Suprapubic skin (tissue), 4 donors: Measurements from ENCODE around the gene GLIS1. TPM values are rescaled to one million over a fixed set of nuclear protein-coding genes. Genes with fewer than 3 reads are reported as not detected.
A peak's percentile ranks its signal among the peaks of the same experiment; 100 is the strongest.

Experiments
- DNase-seq, 2 donors: peaks; one replicate each; pipeline ENCODE4 v3.0.0-alpha.2; 2019; ENCODE audit warnings: low spot score in 2 of 2
- H3K27ac ChIP-seq: fragments of 200-600 bp; sonication (generic); one replicate; pipeline ENCODE4 v1.5.1; 2019
- H3K27me3 ChIP-seq: fragments of 200-600 bp; sonication (generic); one replicate; pipeline ENCODE4 v1.5.1; 2019
- H3K36me3 ChIP-seq: fragments of 200-600 bp; sonication (generic); one replicate; pipeline ENCODE4 v1.5.1; 2019
- H3K4me1 ChIP-seq: fragments of 200-600 bp; sonication (generic); one replicate; pipeline ENCODE4 v1.5.1; 2019
- H3K4me3 ChIP-seq: fragments of 200-600 bp; sonication (generic); one replicate; pipeline ENCODE4 v1.5.1; 2019; ENCODE audit warnings: mild to moderate bottlenecking
- H3K9me3 ChIP-seq: fragments of 200-600 bp; sonication (generic); one replicate; pipeline ENCODE4 v1.5.1; 2019
- CTCF ChIP-seq, 2 donors: fragments of 200-600 bp in 1 of 2; fragments of 450-650 bp in 1 of 2; sonication (generic) in 1 of 2; IDR thresholded peaks; one replicate each; pipeline ENCODE4 v1.5.1; 2016 to 2019; ENCODE audit warnings: antibody characterized with exemption in 2 of 2, mild to moderate bottlenecking in 1 of 2, moderate library complexity in 1 of 2
- EP300 ChIP-seq: sonication (generic); formaldehyde crosslinking; IDR thresholded peaks from one replicate; pipeline ENCODE4 v1.6.1; 2017; ENCODE audit warnings: antibody characterized with exemption
- POLR2A ChIP-seq, 2 donors: fragments of 450-650 bp; IDR thresholded peaks; one replicate each; pipeline ENCODE4 v1.6.1; 2017; ENCODE audit warnings: antibody characterized with exemption in 2 of 2, mild to moderate bottlenecking in 2 of 2, moderate library complexity in 2 of 2
- POLR2AphosphoS5 ChIP-seq, 3 donors: sonication (generic); formaldehyde crosslinking; IDR thresholded peaks; one replicate each; pipeline ENCODE4 v1.6.1; 2017; ENCODE audit warnings: antibody characterized with exemption in 3 of 3
- WGBS: methylation state at CpG from one replicate; pipeline ENCODE4 v1.1.5; 2018; 5-methylcytosine and 5-hydroxymethylcytosine counted together
- total RNA-seq, 4 donors: library from RNA; depleted of rRNA; stranded (reverse); fragments of >200 nt; gene quantifications; one replicate each; pipeline ENCODE4 v1.1.0, GENCODE V29; 2016

GLIS1 gene
- total RNA-seq, 4 donors from 2014 or later, result 0.34 to 1.5 (median 0.59) TPM

- 100% methylated on average over 1 of the region's 6 CpGs for WGBS
- no peak for TF ChIP-seq POLR2A (IDR thresholded peaks at IDR 0.05)
- no peak for TF ChIP-seq POLR2AphosphoS5 (IDR thresholded peaks at IDR 0.05)
- peak in 1 of 2 donors; percentile 28 for DNase-seq
These were observed 135.5 kb downstream of the GLIS1 start for GRCh38 chr1:53603431-53603830.

DNA sequence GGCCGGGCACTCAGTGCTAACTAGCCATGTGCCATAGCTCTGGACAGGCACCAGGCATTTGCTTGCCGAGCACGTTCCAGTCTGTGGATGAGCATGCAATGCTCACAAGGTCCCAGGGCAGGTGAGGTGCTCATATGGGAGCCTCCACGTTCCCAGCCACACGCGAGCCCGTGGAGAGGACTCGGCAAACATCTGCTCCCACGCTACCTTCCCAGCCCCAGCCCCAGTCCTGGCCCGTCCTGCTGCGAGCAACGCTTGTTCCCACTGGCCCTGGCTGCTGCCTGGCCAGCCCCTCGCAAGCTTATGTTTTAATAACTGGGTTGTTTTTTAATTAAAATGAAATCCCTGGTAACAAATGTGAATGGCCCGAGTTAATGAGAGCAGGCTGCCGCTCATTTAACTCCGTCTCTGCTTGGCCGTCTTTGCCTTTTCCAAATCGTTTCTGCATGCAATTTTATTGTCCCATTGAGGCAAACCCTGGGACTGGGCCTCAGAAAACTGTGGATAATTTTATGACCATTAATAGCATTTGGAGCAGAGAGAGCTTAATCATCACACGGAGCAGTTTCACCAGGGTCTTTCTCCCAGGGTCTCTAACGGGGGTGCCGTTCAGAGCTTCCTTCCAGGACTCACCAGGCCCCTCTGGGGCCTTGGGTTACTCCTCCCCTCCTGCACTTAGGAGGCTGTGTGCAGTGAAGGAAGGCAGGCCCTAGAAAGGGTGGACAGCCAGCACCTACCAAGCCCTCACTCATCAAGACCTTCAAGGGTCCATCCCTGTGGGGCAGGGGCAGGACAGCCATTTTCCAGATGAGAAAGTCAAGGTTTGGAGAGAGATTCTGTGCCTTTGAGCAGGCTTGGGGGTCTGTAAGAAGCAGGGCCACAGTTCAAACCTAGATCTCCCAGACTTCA, 136.8 kb downstream of the GLIS1 start:
- 77% methylated on average over 21 of the region's 21 CpGs for WGBS
- no peaks in the 10 kb centered on the region for H3K4me1 ChIP-seq
- no peak overlapping the region for H3K4me3 ChIP-seq
- no peaks in the 10 kb centered on the region for H3K36me3 ChIP-seq
- DNase-seq, result peak in 1 of 2 donors; percentile 34
- no peaks in the 10 kb centered on the region for H3K9me3 ChIP-seq
- no peaks in the 10 kb centered on the region for H3K27me3 ChIP-seq
- TF ChIP-seq POLR2A (IDR thresholded peaks at IDR 0.05) (no peak), POLR2AphosphoS5 (IDR thresholded peaks at IDR 0.05) (no peak), EP300 (no peak), CTCF (IDR thresholded peaks at IDR 0.05) (no peak)
- H3K27ac ChIP-seq, result no peak overlapping the region

More at GRCh38 chr1:53603431-53603830, 135.5 kb downstream of the GLIS1 start:
- Histone ChIP-seq H3K36me3 (no peaks in the 10 kb centered on the region), H3K27me3 (no peaks in the 10 kb centered on the region), H3K9me3 (no peaks in the 10 kb centered on the region), H3K4me1 (no peaks in the 10 kb centered on the region), H3K27ac (no peak overlapping the region), H3K4me3 (no peak overlapping the region)

- WGBS, result 91% methylated on average over 11 of the region's 11 CpGs
- Histone ChIP-seq H3K4me3 (no peak overlapping the region), H3K27ac (no peak overlapping the region), H3K9me3 (no peaks in the 10 kb centered on the region), H3K4me1 (no peaks in the 10 kb centered on the region), H3K27me3 (no peaks in the 10 kb centered on the region), H3K36me3 (no peaks in the 10 kb centered on the region)
- TF ChIP-seq EP300 (no peak), POLR2AphosphoS5 (IDR thresholded peaks at IDR 0.05) (no peak), CTCF (IDR thresholded peaks at IDR 0.05) (no peak), POLR2A (IDR thresholded peaks at IDR 0.05) (no peak)
- no peak for DNase-seq
These were observed 137.8 kb downstream of the GLIS1 start for GRCh38 chr1:53601031-53601745.

GRCh38 chr1:53600561-53600960, 138.4 kb downstream of the GLIS1 start:
- H3K9me3 ChIP-seq, result no peaks in the 10 kb centered on the region
- H3K36me3 ChIP-seq, result no peaks in the 10 kb centered on the region
- H3K27ac ChIP-seq, result no peak overlapping the region
- H3K4me3 ChIP-seq, result no peak overlapping the region
- 72% methylated on average over 8 of the region's 8 CpGs for WGBS
- no peak for TF ChIP-seq EP300
- TF ChIP-seq POLR2A (IDR thresholded peaks at IDR 0.05), result no peak
- TF ChIP-seq CTCF (IDR thresholded peaks at IDR 0.05), result no peak
- TF ChIP-seq POLR2AphosphoS5 (IDR thresholded peaks at IDR 0.05), result no peak
- H3K4me1 ChIP-seq, result no peaks in the 10 kb centered on the region
- DNase-seq, result no peak
- H3K27me3 ChIP-seq, result no peaks in the 10 kb centered on the region

- WGBS, result 64% methylated on average over 5 of the region's 5 CpGs
- Histone ChIP-seq H3K27me3 (no peaks in the 10 kb centered on the region), H3K36me3 (no peaks in the 10 kb centered on the region), H3K27ac (no peak overlapping the region), H3K4me3 (no peak overlapping the region), H3K9me3 (no peaks in the 10 kb centered on the region), H3K4me1 (no peaks in the 10 kb centered on the region)
- TF ChIP-seq POLR2A (IDR thresholded peaks at IDR 0.05), result no peak
- TF ChIP-seq EP300, result no peak
- no peak for TF ChIP-seq CTCF (IDR thresholded peaks at IDR 0.05)
- TF ChIP-seq POLR2AphosphoS5 (IDR thresholded peaks at IDR 0.05), result no peak
- DNase-seq, result no peak
These were observed 139.0 kb downstream of the GLIS1 start for GRCh38 chr1:53600001-53600400.
